Sciatic nerve (tissue), 2 donors: ENCODE results near the gene EEFSEC. TPM values are rescaled to one million over a fixed set of nuclear protein-coding genes. Genes with fewer than 3 reads are reported as not detected.

Experiments used
- ATAC-seq: fragments of 200-7000 bp; cut with Tn5 transposase; one replicate; pipeline ENCODE4 v1.9.1; 2020; ENCODE audit warnings: mild to moderate bottlenecking, moderate library complexity
- DNase-seq: peaks from one replicate; pipeline ENCODE4 v3.0.0-alpha.2; 2020; ENCODE audit warnings: low spot score
- intact Hi-C: fragments of 100-400 bp; cut with DNase I; formaldehyde crosslinking; loops from one replicate; pipeline ENCODE4 v1.14.2; 2022
- total RNA-seq: library from RNA; stranded (reverse); fragmentation: NEBNext Ultra II Directional; extraction: Animal tissue kit (Norgen Biotek cat#: 25700); gene quantifications from one replicate; pipeline ENCODE4 v1.2.1, GENCODE V29; 2021
- donor health status: DM: no; HTN: no; CAD: no.
- donor health status: DM: no; HTN: no; CAD: no.

The EEFSEC gene
- total RNA-seq, 1 donor from 2014 or later: 14.8 TPM

GRCh38 chr3:128419311-128419710 is 266.0 kb downstream of the EEFSEC start:
- ATAC-seq: no peak
- no peak for DNase-seq
- intact Hi-C loops: no loop called here

- DNase-seq (no peak), ATAC-seq (no peak)
- intact Hi-C loops: loop anchor here (10.0 kb wide), 1 partner anchor 165 kb away; no protein-coding TSS in a partner anchor
Measured at GRCh38 chr3:128420289-128420688, 267.0 kb downstream of the EEFSEC start.

- DNase-seq (no peak), ATAC-seq (no peak)
- intact Hi-C loops: loop anchor here (10.0 kb wide), 1 partner anchor 164 kb away; no protein-coding TSS in a partner anchor
Measured at GRCh38 chr3:128420720-128421438, 267.6 kb downstream of the EEFSEC start.

GRCh38 chr3:128421439-128421836 is 268.2 kb downstream of the EEFSEC start:
- intact Hi-C loops: loop anchor here (10.0 kb wide), 1 partner anchor 163 kb away; no protein-coding TSS in a partner anchor
- ATAC-seq: no peak
- no peak for DNase-seq

- DNase-seq: no peak
- intact Hi-C loops: loop anchor here (10.0 kb wide), 1 partner anchor 163 kb away; no protein-coding TSS in a partner anchor
- ATAC-seq: no peak
Measured at GRCh38 chr3:128421966-128422365, 268.7 kb downstream of the EEFSEC start.

GRCh38 chr3:128422762-128423524 is 269.7 kb downstream of the EEFSEC start:
- ATAC-seq: no peak
- intact Hi-C loops: loop anchor here (10.0 kb wide), 1 partner anchor 162 kb away; no protein-coding TSS in a partner anchor

GRCh38 chr3:128423525-128424147 is 270.4 kb downstream of the EEFSEC start:
- DNase-seq (no peak), ATAC-seq (no peak)
- intact Hi-C loops: loop anchor here (10.0 kb wide), 1 partner anchor 161 kb away; no protein-coding TSS in a partner anchor

More at GRCh38 chr3:128422762-128423524, 269.7 kb downstream of the EEFSEC start:
- DNase-seq: no peak

GRCh38 chr3:128424508-128425069 is 271.3 kb downstream of the EEFSEC start:
- DNase-seq: no peak
- intact Hi-C loops: loop anchor here (10.0 kb wide), 1 partner anchor 160 kb away; no protein-coding TSS in a partner anchor
- ATAC-seq: no peak

GRCh38 chr3:128425142-128425845 is 272.0 kb downstream of the EEFSEC start:
- DNase-seq (no peak), ATAC-seq (no peak)
- intact Hi-C loops: loop anchor here (10.0 kb wide), 1 partner anchor 160 kb away; no protein-coding TSS in a partner anchor

- intact Hi-C loops: loop anchor here (10.0 kb wide), 1 partner anchor 159 kb away; no protein-coding TSS in a partner anchor
- DNase-seq (no peak), ATAC-seq (no peak)
Measured at GRCh38 chr3:128425846-128426127, 272.5 kb downstream of the EEFSEC start.

- ATAC-seq (peak; percentile 73), DNase-seq (no peak)
- intact Hi-C loops: loop anchor here (10.0 kb wide), 1 partner anchor 158 kb away; no protein-coding TSS in a partner anchor
Measured at GRCh38 chr3:128426128-128426921, 273.0 kb downstream of the EEFSEC start.

- intact Hi-C loops: loop anchor here (10.0 kb wide), 1 partner anchor 157 kb away; no protein-coding TSS in a partner anchor
- ATAC-seq (no peak), DNase-seq (no peak)
Measured at GRCh38 chr3:128427175-128427857, 274.0 kb downstream of the EEFSEC start.

- DNase-seq (no peak), ATAC-seq (no peak)
- intact Hi-C loops: loop anchor here (10.0 kb wide), 1 partner anchor 157 kb away; no protein-coding TSS in a partner anchor
Measured at GRCh38 chr3:128427872-128428822, 274.9 kb downstream of the EEFSEC start.

- DNase-seq (no peak), ATAC-seq (no peak)
- intact Hi-C loops: loop anchor here (10.0 kb wide), 1 partner anchor 156 kb away; no protein-coding TSS in a partner anchor
Measured at GRCh38 chr3:128429275-128429674, 276.0 kb downstream of the EEFSEC start.

GRCh38 chr3:128429751-128430150 is 276.5 kb downstream of the EEFSEC start:
- ATAC-seq (no peak), DNase-seq (no peak)
- intact Hi-C loops: loop anchor here (10.0 kb wide), 1 partner anchor 155 kb away; no protein-coding TSS in a partner anchor

GRCh38 chr3:128430301-128430700 is 277.0 kb downstream of the EEFSEC start:
- no peak for DNase-seq
- intact Hi-C loops: no loop called here
- no peak for ATAC-seq
